ENCODE measurements around the gene TSPYL1.

DNA sequence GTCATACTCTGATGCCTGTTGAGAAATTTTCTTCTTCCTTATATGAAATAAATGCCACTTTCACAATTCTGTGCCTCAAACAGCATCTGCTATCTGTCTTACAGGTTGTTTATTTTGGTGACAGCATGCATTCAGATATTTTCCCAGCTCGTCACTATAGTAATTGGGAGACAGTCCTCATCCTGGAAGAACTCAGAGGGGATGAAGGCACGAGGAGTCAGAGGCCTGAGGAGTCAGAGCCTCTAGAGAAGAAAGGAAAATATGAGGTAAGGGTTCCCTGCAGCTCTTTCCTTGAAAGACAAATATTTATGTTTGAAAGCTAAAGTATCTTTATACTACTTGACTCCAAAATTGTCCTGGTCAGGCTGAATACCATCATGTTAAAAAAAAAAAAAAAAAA lies 41.6 kb downstream of the TSPYL1 start:
- TF ChIP-seq YY1 (IDR thresholded peaks at IDR 0.05; ENCODE audit: insufficient read depth, insufficient read length) (no peak), ZNF274 (IDR thresholded peaks at IDR 0.05; ENCODE audit: low read depth, low read length) (no peak)

All from NT2/D1 (cell line).